T-helper 2 cell (primary cell): ENCODE data around the gene CCDC154.
"Not testable (repeated sequence)": the region's sequence is repeated elsewhere in the genome, so short reads cannot be mapped to it uniquely, and the experiment has no call there.

Source experiments
- DNase-seq, 5 experiments: peaks; one replicate each; pipeline versions ENCODE4 v3.0.0 to v3.0.0-alpha.2; 2012 to 2022

The CCDC154 gene

GRCh38 chr16:1455190-1456171 is 11.1 kb upstream of the CCDC154 start:
- no peak for DNase-seq

GRCh38 chr16:1454561-1454960 is 10.2 kb upstream of the CCDC154 start:
- no peak for DNase-seq

- DNase-seq = no peak
These were observed 9.0 kb upstream of the CCDC154 start for GRCh38 chr16:1453316-1453715.

GRCh38 chr16:1452530-1452929 is 8.2 kb upstream of the CCDC154 start:
- DNase-seq = no peak

GRCh38 chr16:1451702-1452392 is 7.5 kb upstream of the CCDC154 start:
- no peak for DNase-seq

- DNase-seq = no peak
These were observed 6.5 kb upstream of the CCDC154 start for GRCh38 chr16:1450841-1451240.

- DNase-seq = no peak
These were observed 5.9 kb upstream of the CCDC154 start for GRCh38 chr16:1450218-1450617.

- no peak for DNase-seq
These were observed 4.9 kb upstream of the CCDC154 start for GRCh38 chr16:1449201-1449788.

- no peak for DNase-seq
These were observed 4.3 kb upstream of the CCDC154 start for GRCh38 chr16:1448536-1449116.

- DNase-seq = no peak
These were observed 3.6 kb upstream of the CCDC154 start for GRCh38 chr16:1447965-1448364.

- no peak for DNase-seq
These were observed 2.1 kb upstream of the CCDC154 start for GRCh38 chr16:1446296-1447080.

- no peak for DNase-seq
These were observed 1.3 kb upstream of the CCDC154 start for GRCh38 chr16:1445518-1446203.

GRCh38 chr16:1444730-1445517 is 568 bp upstream of the CCDC154 start:
- DNase-seq = no peak

- no peak for DNase-seq
These were observed 868 bp downstream of the CCDC154 start for GRCh38 chr16:1443403-1443973.

- DNase-seq = no peak
These were observed 1.7 kb downstream of the CCDC154 start for GRCh38 chr16:1442697-1443096.

GRCh38 chr16:1441391-1441829 is 2.9 kb downstream of the CCDC154 start:
- no peak for DNase-seq

- DNase-seq = not testable (repeated sequence)
These were observed 4.7 kb downstream of the CCDC154 start for GRCh38 chr16:1439699-1440074.

GRCh38 chr16:1439058-1439698 is 5.2 kb downstream of the CCDC154 start:
- no peak for DNase-seq

- no peak for DNase-seq
These were observed 5.9 kb downstream of the CCDC154 start for GRCh38 chr16:1438229-1439057.
